Measurements from ENCODE around the gene MEIS2. TPM values are rescaled to one million over a fixed set of nuclear protein-coding genes. Genes with fewer than 3 reads are reported as not detected.

The MEIS2 gene
- total RNA-seq, 1 experiment from 2014 or later: 9.3 TPM

GRCh38 chr15:37079726-37080125 lies 20.6 kb downstream of the MEIS2 start:
- BruUV-seq (replicated peaks): no TSS peak
- no peak overlapping the region for H3K27ac ChIP-seq (ENCODE audit: low read depth, low read length, poor library complexity, severe bottlenecking)
- POLR2A ChIA-PET (ENCODE audit: low non-redundant PET): interaction anchor here (0.6 kb wide), 1 partner anchor 977 kb away, joined by 3 read pairs; no protein-coding TSS in a partner anchor

GRCh38 chr15:37078566-37078965 lies 21.8 kb downstream of the MEIS2 start:
- intact Hi-C loops (cut with micrococcal nuclease; ENCODE audit: unreplicated experiment): no loop called here
- DNase-seq (ENCODE audit: low spot score): no peak
- TF ChIP-seq CTCF (conservative IDR thresholded peaks at IDR 0.05; ENCODE audit: low read depth, low read length) (no peak), EZH2 (IDR thresholded peaks at IDR 0.05; ENCODE audit: borderline replicate concordance, low read depth, low read length, poor library complexity, severe bottlenecking) (no peak)
- Histone ChIP-seq H3K9me3 (ENCODE audit: low read depth, low read length, poor library complexity, severe bottlenecking) (no peaks in the 10 kb centered on the region), H3K36me3 (ENCODE audit: insufficient read depth, low read length, poor library complexity, severe bottlenecking) (no peaks in the 10 kb centered on the region), H3K27me3 (replicated peaks; ENCODE audit: insufficient read depth, low read depth, low read length, poor library complexity) (no peaks in the 10 kb centered on the region), H3K27ac (ENCODE audit: low read depth, low read length, poor library complexity, severe bottlenecking) (no peak overlapping the region), H3K4me1 (ENCODE audit: insufficient read depth, low read length, poor library complexity, severe bottlenecking) (no peaks in the 10 kb centered on the region), H3K4me3 (ENCODE audit: low read depth, low read length, poor library complexity, severe bottlenecking) (no peak overlapping the region)
- POLR2A ChIA-PET (ENCODE audit: low non-redundant PET): no interaction called here
- no TSS peak for BruUV-seq (replicated peaks)
- CTCF ChIA-PET: interaction anchor here (0.6 kb wide), 1 partner anchor 16 kb away, joined by 11 read pairs; no protein-coding TSS in a partner anchor

More at GRCh38 chr15:37079726-37080125, 20.6 kb downstream of the MEIS2 start:
- CTCF ChIA-PET: no interaction called here
- no peak overlapping the region for H3K4me3 ChIP-seq (ENCODE audit: low read depth, low read length, poor library complexity, severe bottlenecking)
- H3K9me3 ChIP-seq (ENCODE audit: low read depth, low read length, poor library complexity, severe bottlenecking): no peaks in the 10 kb centered on the region
- H3K4me1 ChIP-seq (ENCODE audit: insufficient read depth, low read length, poor library complexity, severe bottlenecking): no peaks in the 10 kb centered on the region
- no peaks in the 10 kb centered on the region for H3K36me3 ChIP-seq (ENCODE audit: insufficient read depth, low read length, poor library complexity, severe bottlenecking)
- no peak for TF ChIP-seq EZH2 (IDR thresholded peaks at IDR 0.05; ENCODE audit: borderline replicate concordance, low read depth, low read length, poor library complexity, severe bottlenecking)
- TF ChIP-seq CTCF (conservative IDR thresholded peaks at IDR 0.05; ENCODE audit: low read depth, low read length): no peak
- DNase-seq (ENCODE audit: low spot score): no peak
- intact Hi-C loops (cut with micrococcal nuclease; ENCODE audit: unreplicated experiment): no loop called here
- no peaks in the 10 kb centered on the region for H3K27me3 ChIP-seq (replicated peaks; ENCODE audit: insufficient read depth, low read depth, low read length, poor library complexity)

- CTCF ChIA-PET: interaction anchor here (0.6 kb wide), 1 partner anchor 17 kb away, joined by 11 read pairs; no protein-coding TSS in a partner anchor
- Histone ChIP-seq H3K9me3 (ENCODE audit: low read depth, low read length, poor library complexity, severe bottlenecking) (no peaks in the 10 kb centered on the region), H3K36me3 (ENCODE audit: insufficient read depth, low read length, poor library complexity, severe bottlenecking) (no peaks in the 10 kb centered on the region), H3K27me3 (replicated peaks; ENCODE audit: insufficient read depth, low read depth, low read length, poor library complexity) (no peaks in the 10 kb centered on the region), H3K4me1 (ENCODE audit: insufficient read depth, low read length, poor library complexity, severe bottlenecking) (no peaks in the 10 kb centered on the region), H3K27ac (ENCODE audit: low read depth, low read length, poor library complexity, severe bottlenecking) (no peak overlapping the region), H3K4me3 (ENCODE audit: low read depth, low read length, poor library complexity, severe bottlenecking) (no peak overlapping the region)
- intact Hi-C loops (cut with micrococcal nuclease; ENCODE audit: unreplicated experiment): no loop called here
- DNase-seq (ENCODE audit: low spot score): no peak
- BruUV-seq (replicated peaks): no TSS peak
- POLR2A ChIA-PET (ENCODE audit: low non-redundant PET): no interaction called here
- TF ChIP-seq EZH2 (IDR thresholded peaks at IDR 0.05; ENCODE audit: borderline replicate concordance, low read depth, low read length, poor library complexity, severe bottlenecking): no peak
- TF ChIP-seq CTCF (conservative IDR thresholded peaks at IDR 0.05; ENCODE audit: low read depth, low read length): no peak
These were observed 22.6 kb downstream of the MEIS2 start for GRCh38 chr15:37077623-37078351.

Measured in A673 (cell line).